ENCODE results near the gene SCMH1.

DNA sequence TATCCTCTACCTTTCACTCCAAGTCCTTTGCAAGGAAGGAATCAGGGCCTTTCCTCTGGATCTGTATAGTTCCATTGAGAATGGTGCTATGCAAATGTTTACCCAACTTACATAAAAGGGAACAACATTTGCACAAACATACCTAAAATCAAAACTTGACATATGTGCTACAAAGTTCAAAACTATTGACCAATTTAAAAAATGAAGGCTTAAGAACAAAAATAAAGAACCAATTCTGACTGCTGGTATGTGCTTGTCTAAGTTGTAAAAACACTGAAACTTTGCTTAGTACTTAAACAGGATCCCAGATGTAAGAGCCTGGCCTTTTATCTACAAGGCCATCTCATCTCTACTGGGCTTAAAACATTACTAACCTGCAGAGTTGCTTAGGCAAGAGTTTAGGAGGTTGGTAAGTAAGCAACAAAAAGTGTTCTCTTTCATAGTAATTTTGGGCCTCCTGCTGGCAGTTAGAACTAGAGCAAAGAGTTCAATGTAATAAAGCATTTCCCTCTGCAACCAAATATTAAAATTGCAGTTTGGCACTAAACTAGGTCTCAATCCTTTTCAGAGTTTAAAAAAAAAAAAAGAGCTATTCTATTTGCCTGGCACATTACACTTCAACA lies 2.0 kb downstream of the SCMH1 start:
- no peak for TF ChIP-seq POLR2AphosphoS5 (IDR thresholded peaks at IDR 0.05)
- TF ChIP-seq, protein P1, sequence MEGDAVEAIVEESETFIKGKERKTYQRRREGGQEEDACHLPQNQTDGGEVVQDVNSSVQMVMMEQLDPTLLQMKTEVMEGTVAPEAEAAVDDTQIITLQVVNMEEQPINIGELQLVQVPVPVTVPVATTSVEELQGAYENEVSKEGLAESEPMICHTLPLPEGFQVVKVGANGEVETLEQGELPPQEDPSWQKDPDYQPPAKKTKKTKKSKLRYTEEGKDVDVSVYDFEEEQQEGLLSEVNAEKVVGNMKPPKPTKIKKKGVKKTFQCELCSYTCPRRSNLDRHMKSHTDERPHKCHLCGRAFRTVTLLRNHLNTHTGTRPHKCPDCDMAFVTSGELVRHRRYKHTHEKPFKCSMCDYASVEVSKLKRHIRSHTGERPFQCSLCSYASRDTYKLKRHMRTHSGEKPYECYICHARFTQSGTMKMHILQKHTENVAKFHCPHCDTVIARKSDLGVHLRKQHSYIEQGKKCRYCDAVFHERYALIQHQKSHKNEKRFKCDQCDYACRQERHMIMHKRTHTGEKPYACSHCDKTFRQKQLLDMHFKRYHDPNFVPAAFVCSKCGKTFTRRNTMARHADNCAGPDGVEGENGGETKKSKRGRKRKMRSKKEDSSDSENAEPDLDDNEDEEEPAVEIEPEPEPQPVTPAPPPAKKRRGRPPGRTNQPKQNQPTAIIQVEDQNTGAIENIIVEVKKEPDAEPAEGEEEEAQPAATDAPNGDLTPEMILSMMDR (IDR thresholded peaks at IDR 0.05): peak in 2 of 6 experiments; percentile 16
- no peak for TF ChIP-seq POLR2A (IDR thresholded peaks at IDR 0.05)
- TF ChIP-seq EP300 (IDR thresholded peaks at IDR 0.05): no peak

Measured in upper lobe of left lung (tissue), 4 donors.